ENCODE results near the gene ALK. TPM values are rescaled to one million over a fixed set of nuclear protein-coding genes. Genes with fewer than 3 reads are reported as not detected.

ALK gene
- total RNA-seq, 1 experiment from 2014 or later: 4.8 TPM

GRCh38 chr2:29239209-29239960 is 682.0 kb downstream of the ALK start:
- DNase-seq (ENCODE audit: low read depth, low spot score): no peak
- in situ Hi-C loops (cut with HindIII; ENCODE audit: low pct_unique_long_range_greater_than_20kb, low sequenced_read_pairs): no loop called here

- peak; percentile 87 for DNase-seq (ENCODE audit: low read depth, low spot score)
- in situ Hi-C loops (cut with HindIII; ENCODE audit: low pct_unique_long_range_greater_than_20kb, low sequenced_read_pairs): no loop called here
These were observed 682.9 kb downstream of the ALK start for GRCh38 chr2:29238497-29238896.

- in situ Hi-C loops (cut with HindIII; ENCODE audit: low pct_unique_long_range_greater_than_20kb, low sequenced_read_pairs): no loop called here
- no peak for DNase-seq (ENCODE audit: low read depth, low spot score)
These were observed 685.3 kb downstream of the ALK start for GRCh38 chr2:29236074-29236473.

GRCh38 chr2:29235411-29235810 is 686.0 kb downstream of the ALK start:
- no peak for DNase-seq (ENCODE audit: low read depth, low spot score)
- in situ Hi-C loops (cut with HindIII; ENCODE audit: low pct_unique_long_range_greater_than_20kb, low sequenced_read_pairs): no loop called here

- in situ Hi-C loops (cut with HindIII; ENCODE audit: low pct_unique_long_range_greater_than_20kb, low sequenced_read_pairs): no loop called here
- no peak for DNase-seq (ENCODE audit: low read depth, low spot score)
These were observed 688.0 kb downstream of the ALK start for GRCh38 chr2:29233428-29233827.

- no peak for DNase-seq (ENCODE audit: low read depth, low spot score)
- in situ Hi-C loops (cut with HindIII; ENCODE audit: low pct_unique_long_range_greater_than_20kb, low sequenced_read_pairs): no loop called here
These were observed 689.3 kb downstream of the ALK start for GRCh38 chr2:29232041-29232440.

GRCh38 chr2:29229640-29230039 is 691.7 kb downstream of the ALK start:
- no peak for DNase-seq (ENCODE audit: low read depth, low spot score)
- in situ Hi-C loops (cut with HindIII; ENCODE audit: low pct_unique_long_range_greater_than_20kb, low sequenced_read_pairs): no loop called here

- no peak for DNase-seq (ENCODE audit: low read depth, low spot score)
- in situ Hi-C loops (cut with HindIII; ENCODE audit: low pct_unique_long_range_greater_than_20kb, low sequenced_read_pairs): no loop called here
These were observed 692.4 kb downstream of the ALK start for GRCh38 chr2:29228947-29229346.

- in situ Hi-C loops (cut with HindIII; ENCODE audit: low pct_unique_long_range_greater_than_20kb, low sequenced_read_pairs): no loop called here
- no peak for DNase-seq (ENCODE audit: low read depth, low spot score)
These were observed 693.3 kb downstream of the ALK start for GRCh38 chr2:29227935-29228675.

- in situ Hi-C loops (cut with HindIII; ENCODE audit: low pct_unique_long_range_greater_than_20kb, low sequenced_read_pairs): no loop called here
- DNase-seq (ENCODE audit: low read depth, low spot score): no peak
These were observed 694.6 kb downstream of the ALK start for GRCh38 chr2:29226808-29227207.

GRCh38 chr2:29226375-29226774 is 695.0 kb downstream of the ALK start:
- in situ Hi-C loops (cut with HindIII; ENCODE audit: low pct_unique_long_range_greater_than_20kb, low sequenced_read_pairs): no loop called here
- peak; percentile 69 for DNase-seq (ENCODE audit: low read depth, low spot score)

GRCh38 chr2:29225814-29226213 is 695.6 kb downstream of the ALK start:
- no peak for DNase-seq (ENCODE audit: low read depth, low spot score)
- in situ Hi-C loops (cut with HindIII; ENCODE audit: low pct_unique_long_range_greater_than_20kb, low sequenced_read_pairs): no loop called here

GRCh38 chr2:29224693-29225551 is 696.5 kb downstream of the ALK start:
- DNase-seq (ENCODE audit: low read depth, low spot score): no peak
- in situ Hi-C loops (cut with HindIII; ENCODE audit: low pct_unique_long_range_greater_than_20kb, low sequenced_read_pairs): no loop called here

GRCh38 chr2:29223851-29224692 is 697.3 kb downstream of the ALK start:
- in situ Hi-C loops (cut with HindIII; ENCODE audit: low pct_unique_long_range_greater_than_20kb, low sequenced_read_pairs): no loop called here

GRCh38 chr2:29223257-29223656 is 698.1 kb downstream of the ALK start:
- no peak for DNase-seq (ENCODE audit: low read depth, low spot score)
- in situ Hi-C loops (cut with HindIII; ENCODE audit: low pct_unique_long_range_greater_than_20kb, low sequenced_read_pairs): no loop called here

More at GRCh38 chr2:29223851-29224692, 697.3 kb downstream of the ALK start:
- DNase-seq (ENCODE audit: low read depth, low spot score): peak; percentile 99

- in situ Hi-C loops (cut with HindIII; ENCODE audit: low pct_unique_long_range_greater_than_20kb, low sequenced_read_pairs): no loop called here
- no peak for DNase-seq (ENCODE audit: low read depth, low spot score)
These were observed 698.8 kb downstream of the ALK start for GRCh38 chr2:29222381-29223179.
